Panc1 (cell line): Measurements from ENCODE around the gene TMEM184C.

Experiments
- POLR2AphosphoS5 ChIP-seq: IDR thresholded peaks from 2 replicates; pipeline ENCODE4 v1.6.1; 2012; ENCODE audit warnings: mild to moderate bottlenecking, low read depth, low read length, moderate library complexity
- SIN3A ChIP-seq: IDR thresholded peaks from 2 replicates; pipeline ENCODE4 v1.6.1; 2012; ENCODE audit warnings: low read depth, mild to moderate bottlenecking, low read length, moderate library complexity, borderline replicate concordance; ENCODE audit not compliant: insufficient read depth
- TCF7L2 ChIP-seq: IDR thresholded peaks from 2 replicates; pipeline ENCODE4 v1.6.1; 2011; ENCODE audit warnings: mild to moderate bottlenecking, low read depth, low read length, inconsistent platforms
- TF ChIP-seq, protein P1 (sequence below): fragments of 450-650 bp; IDR thresholded peaks from 2 replicates; pipeline ENCODE4 v1.5.1; 2017; ENCODE audit warnings: mild to moderate bottlenecking
- TF ChIP-seq, protein P2 (sequence below), 2 experiments: IDR thresholded peaks; 2 replicates each; pipeline ENCODE4 v1.6.1; 2011 to 2012; ENCODE audit warnings: low read depth in 2 of 2, control low read depth in 1 of 2, low read length in 1 of 2, mild to moderate bottlenecking in 1 of 2, moderate library complexity in 1 of 2; ENCODE audit not compliant: insufficient read depth in 1 of 2

DNA sequence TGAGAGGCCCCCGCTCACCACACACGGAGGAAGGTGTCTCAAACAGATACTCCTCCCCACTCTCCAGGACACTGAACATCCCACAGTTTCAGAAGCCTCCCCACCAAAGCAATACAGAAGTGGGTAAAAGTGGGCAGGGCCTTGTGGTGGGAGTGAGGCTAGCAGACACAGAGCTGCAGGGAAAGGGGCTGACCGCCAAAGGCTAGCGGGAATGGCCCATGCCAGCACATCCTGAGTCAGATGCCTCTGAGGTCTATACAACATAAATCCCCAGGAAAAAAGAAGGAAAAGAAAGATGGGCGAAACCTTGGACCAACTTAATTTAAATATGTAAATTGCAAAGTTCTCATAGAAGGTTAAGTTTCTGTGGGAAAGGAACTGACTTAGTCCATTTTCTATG lies 92.8 kb downstream of the TMEM184C start:
- TF ChIP-seq, protein P1, sequence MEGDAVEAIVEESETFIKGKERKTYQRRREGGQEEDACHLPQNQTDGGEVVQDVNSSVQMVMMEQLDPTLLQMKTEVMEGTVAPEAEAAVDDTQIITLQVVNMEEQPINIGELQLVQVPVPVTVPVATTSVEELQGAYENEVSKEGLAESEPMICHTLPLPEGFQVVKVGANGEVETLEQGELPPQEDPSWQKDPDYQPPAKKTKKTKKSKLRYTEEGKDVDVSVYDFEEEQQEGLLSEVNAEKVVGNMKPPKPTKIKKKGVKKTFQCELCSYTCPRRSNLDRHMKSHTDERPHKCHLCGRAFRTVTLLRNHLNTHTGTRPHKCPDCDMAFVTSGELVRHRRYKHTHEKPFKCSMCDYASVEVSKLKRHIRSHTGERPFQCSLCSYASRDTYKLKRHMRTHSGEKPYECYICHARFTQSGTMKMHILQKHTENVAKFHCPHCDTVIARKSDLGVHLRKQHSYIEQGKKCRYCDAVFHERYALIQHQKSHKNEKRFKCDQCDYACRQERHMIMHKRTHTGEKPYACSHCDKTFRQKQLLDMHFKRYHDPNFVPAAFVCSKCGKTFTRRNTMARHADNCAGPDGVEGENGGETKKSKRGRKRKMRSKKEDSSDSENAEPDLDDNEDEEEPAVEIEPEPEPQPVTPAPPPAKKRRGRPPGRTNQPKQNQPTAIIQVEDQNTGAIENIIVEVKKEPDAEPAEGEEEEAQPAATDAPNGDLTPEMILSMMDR = no peak
- TF ChIP-seq POLR2AphosphoS5 = no peak
- TF ChIP-seq, protein P2, sequence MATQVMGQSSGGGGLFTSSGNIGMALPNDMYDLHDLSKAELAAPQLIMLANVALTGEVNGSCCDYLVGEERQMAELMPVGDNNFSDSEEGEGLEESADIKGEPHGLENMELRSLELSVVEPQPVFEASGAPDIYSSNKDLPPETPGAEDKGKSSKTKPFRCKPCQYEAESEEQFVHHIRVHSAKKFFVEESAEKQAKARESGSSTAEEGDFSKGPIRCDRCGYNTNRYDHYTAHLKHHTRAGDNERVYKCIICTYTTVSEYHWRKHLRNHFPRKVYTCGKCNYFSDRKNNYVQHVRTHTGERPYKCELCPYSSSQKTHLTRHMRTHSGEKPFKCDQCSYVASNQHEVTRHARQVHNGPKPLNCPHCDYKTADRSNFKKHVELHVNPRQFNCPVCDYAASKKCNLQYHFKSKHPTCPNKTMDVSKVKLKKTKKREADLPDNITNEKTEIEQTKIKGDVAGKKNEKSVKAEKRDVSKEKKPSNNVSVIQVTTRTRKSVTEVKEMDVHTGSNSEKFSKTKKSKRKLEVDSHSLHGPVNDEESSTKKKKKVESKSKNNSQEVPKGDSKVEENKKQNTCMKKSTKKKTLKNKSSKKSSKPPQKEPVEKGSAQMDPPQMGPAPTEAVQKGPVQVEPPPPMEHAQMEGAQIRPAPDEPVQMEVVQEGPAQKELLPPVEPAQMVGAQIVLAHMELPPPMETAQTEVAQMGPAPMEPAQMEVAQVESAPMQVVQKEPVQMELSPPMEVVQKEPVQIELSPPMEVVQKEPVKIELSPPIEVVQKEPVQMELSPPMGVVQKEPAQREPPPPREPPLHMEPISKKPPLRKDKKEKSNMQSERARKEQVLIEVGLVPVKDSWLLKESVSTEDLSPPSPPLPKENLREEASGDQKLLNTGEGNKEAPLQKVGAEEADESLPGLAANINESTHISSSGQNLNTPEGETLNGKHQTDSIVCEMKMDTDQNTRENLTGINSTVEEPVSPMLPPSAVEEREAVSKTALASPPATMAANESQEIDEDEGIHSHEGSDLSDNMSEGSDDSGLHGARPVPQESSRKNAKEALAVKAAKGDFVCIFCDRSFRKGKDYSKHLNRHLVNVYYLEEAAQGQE (IDR thresholded peaks at IDR 0.05; ENCODE audit: insufficient read depth in 1 of 2, low read depth in 2 of 2, low read length in 1 of 2) = no peak
- no peak for TF ChIP-seq TCF7L2
- no peak for TF ChIP-seq SIN3A
